H1 (cell line): ENCODE results near the gene FUBP3. TPM values are rescaled to one million over a fixed set of nuclear protein-coding genes. Genes with fewer than 3 reads are reported as not detected.

ENCODE experiments used
- microRNA-seq, 2 experiments: library from miRNA; unstranded; fragments of <30 nt; microRNA quantifications; one replicate each; pipeline versions ENCODE4 to v1.2.0, GENCODE V29; 2016 to 2020; ENCODE audit warnings: borderline microRNAs expressed in 2 of 2, borderline number of aligned reads in 2 of 2, borderline replicate concordance in 1 of 2
- polyA plus RNA-seq, 7 experiments: library from polyadenylated mRNA; depleted of rRNA in 3 of 7; stranded (reverse) in 5 of 7; unstranded in 2 of 7; fragments of >200 nt in 5 of 7; fragments of 200-250 nt in 2 of 7; gene quantifications; 1 replicate in 5 of 7; 2 replicates in 1 of 7; 4 replicates in 1 of 7; pipeline versions ENCODE4 v1.2.1 to v1.2.3, GENCODE V29; 2011 to 2013; ENCODE audit warnings: missing spikeins in 2 of 7, mixed read lengths in 2 of 7
- small RNA-seq: library from polyadenylated mRNA; stranded (forward); fragments of <200 nt; extraction: miRNeasy Mini kit (QIAGEN cat#:217004); gene quantifications from one replicate; pipeline ENCODE3, GENCODE V24; 2013; ENCODE audit not compliant: insufficient read depth
- total RNA-seq: library from RNA; stranded (reverse); fragmentation: NEBNext Ultra II Directional; extraction: Animal tissue kit (Norgen Biotek cat#: 25700); gene quantifications from 2 replicates; pipeline ENCODE4 v1.2.1, GENCODE V29; 2021

Gene FUBP3
- total and polyA plus RNA-seq, 2 of the 8 experiments (the other 6 are each of a cell fraction or from before 2014, with no cell fraction given) = 23.7 to 76.4 TPM

Small RNA genes within 50 kb of the gene (microRNA-seq; reads per million reads assigned to microRNA genes)
- gene MIR6856 = 0 reads per million in 2 experiments

Small RNA genes within 50 kb of the gene (small RNA-seq; reads per million reads assigned to genes)
- gene MIR6856 = not detected

Other genes with a start within 250 kb of the FUBP3 start
- gene ASS1, start 134.6 kb upstream of the FUBP3 start, total RNA-seq = 108 and 116 TPM in 2 replicates
- 296 and 298 TPM in 2 replicates for gene ASS1, start 134.6 kb upstream of the FUBP3 start, polyA plus RNA-seq (2011; rRNA removed)
- 0.13 and 0.22 TPM in 2 replicates for gene PRDM12, start 85.0 kb downstream of the FUBP3 start, total RNA-seq
- gene PRDM12, start 85.0 kb downstream of the FUBP3 start, polyA plus RNA-seq (2011; rRNA removed) = 0.14 and 0.20 TPM in 2 replicates
- gene EXOSC2, start 114.2 kb downstream of the FUBP3 start, total RNA-seq = 84.3 and 93.6 TPM in 2 replicates
- gene EXOSC2, start 114.2 kb downstream of the FUBP3 start, polyA plus RNA-seq (2011; rRNA removed) = 39.3 and 47.8 TPM in 2 replicates